Duodenal mucosa (tissue), 2 donors: ENCODE results near the gene DCLK2.

Source experiments
- H3K27ac ChIP-seq: one replicate; pipeline ENCODE4 v1.7.0; 2013; ENCODE audit warnings: low read depth, low read length
- H3K27me3 ChIP-seq, 2 donors: one replicate each; pipeline ENCODE4 v1.7.0; 2013; ENCODE audit warnings: low read length in 2 of 2, control low read depth in 1 of 2; ENCODE audit not compliant: insufficient read depth in 2 of 2, control insufficient read depth in 1 of 2
- H3K36me3 ChIP-seq, 2 donors: one replicate each; pipeline ENCODE4 v1.7.0; 2013; ENCODE audit warnings: low read length in 2 of 2, control low read depth in 1 of 2; ENCODE audit not compliant: insufficient read depth in 2 of 2, control insufficient read depth in 1 of 2
- H3K4me1 ChIP-seq, 2 donors: one replicate each; pipeline ENCODE4 v1.7.0; 2013; ENCODE audit warnings: low read length in 2 of 2, control low read depth in 1 of 2; ENCODE audit not compliant: insufficient read depth in 2 of 2, control insufficient read depth in 1 of 2
- H3K4me3 ChIP-seq, 2 donors: one replicate each; pipeline ENCODE4 v1.7.0; 2013; ENCODE audit warnings: low read length in 2 of 2, low read depth in 1 of 2
- H3K9ac ChIP-seq, 2 donors: one replicate each; pipeline ENCODE4 v1.7.0; 2013; ENCODE audit warnings: low read length in 2 of 2, low read depth in 1 of 2
- H3K9me3 ChIP-seq, 2 donors: one replicate each; pipeline ENCODE4 v1.7.0; 2013; ENCODE audit warnings: low read length in 2 of 2, control low read depth in 1 of 2; ENCODE audit not compliant: control insufficient read depth in 1 of 2

The DCLK2 gene

DNA sequence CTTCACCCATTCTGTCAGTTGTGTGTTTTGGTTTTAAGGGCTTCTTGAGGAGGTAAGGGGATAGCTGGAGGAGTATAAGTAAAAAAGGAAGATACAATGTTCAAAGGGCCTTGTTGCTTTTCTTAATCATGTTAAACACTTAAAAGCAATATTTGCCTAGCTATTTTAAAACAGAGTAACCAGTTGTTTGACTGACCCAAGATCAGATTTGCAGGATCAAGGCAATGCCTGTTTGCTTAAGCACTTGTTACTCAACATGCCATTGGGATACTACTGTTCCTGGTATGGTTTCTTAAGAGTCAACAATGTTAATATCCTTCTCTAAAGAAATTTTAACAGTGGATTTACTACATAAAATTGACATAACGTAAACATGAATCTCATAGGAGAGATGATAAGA, 2.6 kb downstream of the DCLK2 start:
- Histone ChIP-seq H3K9ac (no peak overlapping the region), H3K27ac (no peak overlapping the region), H3K36me3 (no peaks in the 10 kb centered on the region), H3K4me3 (no peak overlapping the region), H3K27me3 (peaks cover 17 to 26% of the 10 kb centered on the region in 2 donors), H3K4me1 (peaks cover 0 to 11% of the 10 kb centered on the region in 2 donors), H3K9me3 (no peaks in the 10 kb centered on the region)

DNA sequence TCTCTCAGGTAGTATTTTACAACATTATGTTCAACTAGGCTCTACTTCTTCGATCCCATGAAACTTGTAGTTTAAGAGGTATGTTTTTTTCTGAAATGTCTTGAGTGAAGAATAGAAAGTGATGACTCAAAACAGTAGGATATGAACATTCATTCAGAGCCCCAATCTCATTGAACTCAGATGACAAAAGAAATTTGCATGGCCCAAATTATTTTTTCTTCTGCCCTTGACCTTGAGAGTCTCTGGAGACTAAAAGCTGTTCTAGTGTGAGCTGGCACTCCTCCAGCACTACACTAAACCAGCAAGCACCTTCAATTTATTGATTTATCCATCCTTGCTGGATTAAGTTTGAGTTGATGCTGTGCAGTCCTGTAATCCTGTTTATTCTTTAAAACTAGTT, 4.0 kb downstream of the DCLK2 start:
- Histone ChIP-seq H3K4me1 (peaks cover 0 to 11% of the 10 kb centered on the region in 2 donors), H3K36me3 (no peaks in the 10 kb centered on the region), H3K27ac (no peak overlapping the region), H3K9ac (no peak overlapping the region), H3K27me3 (peaks cover 13 to 16% of the 10 kb centered on the region in 2 donors), H3K9me3 (no peaks in the 10 kb centered on the region), H3K4me3 (no peak overlapping the region)

DNA sequence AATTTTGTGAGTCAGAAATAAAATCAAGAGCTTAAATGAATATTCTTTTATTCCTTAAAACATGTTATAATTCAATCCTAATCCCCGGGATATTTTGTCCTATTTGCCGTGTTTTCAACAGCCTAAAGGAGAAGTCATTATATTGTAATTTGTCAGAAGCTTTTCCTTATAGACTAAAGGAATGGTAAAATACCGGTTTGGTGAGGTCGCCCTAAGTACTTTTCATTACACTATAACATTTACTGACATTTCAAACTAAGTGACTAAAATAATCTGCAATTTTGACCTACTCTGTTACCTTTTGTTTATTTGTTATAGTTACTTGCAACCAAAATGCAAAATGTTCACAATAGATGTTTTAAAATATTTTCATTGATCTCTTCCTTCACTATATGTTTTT, 8.8 kb downstream of the DCLK2 start:
- Histone ChIP-seq H3K27ac (no peak overlapping the region), H3K9ac (no peak overlapping the region), H3K36me3 (no peaks in the 10 kb centered on the region), H3K4me3 (no peak overlapping the region), H3K9me3 (no peaks in the 10 kb centered on the region), H3K4me1 (no peaks in the 10 kb centered on the region), H3K27me3 (no peaks in the 10 kb centered on the region)

- H3K9me3 ChIP-seq = no peaks in the 10 kb centered on the region
- H3K27me3 ChIP-seq = no peaks in the 10 kb centered on the region
- H3K27ac ChIP-seq = no peak overlapping the region
- H3K9ac ChIP-seq = no peak overlapping the region
- H3K4me3 ChIP-seq = no peak overlapping the region
- H3K4me1 ChIP-seq = no peaks in the 10 kb centered on the region
- no peaks in the 10 kb centered on the region for H3K36me3 ChIP-seq
Measured at GRCh38 chr4:150089732-150090131, 11.5 kb downstream of the DCLK2 start.

DNA sequence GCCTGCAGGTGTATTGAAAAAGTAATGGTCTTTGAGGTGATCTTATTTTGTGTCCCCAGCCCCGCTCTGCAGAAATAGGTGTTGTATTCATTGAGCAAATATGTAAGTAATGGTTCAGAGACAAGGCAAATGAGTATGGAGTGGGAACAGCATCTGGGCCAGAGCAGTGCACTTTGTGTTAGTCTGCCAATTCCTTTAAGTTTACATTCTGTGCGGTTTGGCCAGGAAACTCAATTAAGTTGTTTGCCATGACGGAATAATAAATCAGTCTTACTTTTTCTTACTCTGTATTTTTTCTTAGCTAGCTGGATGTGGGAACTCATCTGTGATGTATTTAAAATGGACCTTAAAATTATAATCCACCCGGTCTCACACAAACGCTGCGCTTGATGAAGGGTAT, 12.6 kb downstream of the DCLK2 start:
- H3K27me3 ChIP-seq = no peaks in the 10 kb centered on the region
- H3K9ac ChIP-seq = no peak overlapping the region
- H3K9me3 ChIP-seq = no peaks in the 10 kb centered on the region
- H3K36me3 ChIP-seq = no peaks in the 10 kb centered on the region
- no peak overlapping the region for H3K4me3 ChIP-seq
- H3K4me1 ChIP-seq = no peaks in the 10 kb centered on the region
- no peak overlapping the region for H3K27ac ChIP-seq

DNA sequence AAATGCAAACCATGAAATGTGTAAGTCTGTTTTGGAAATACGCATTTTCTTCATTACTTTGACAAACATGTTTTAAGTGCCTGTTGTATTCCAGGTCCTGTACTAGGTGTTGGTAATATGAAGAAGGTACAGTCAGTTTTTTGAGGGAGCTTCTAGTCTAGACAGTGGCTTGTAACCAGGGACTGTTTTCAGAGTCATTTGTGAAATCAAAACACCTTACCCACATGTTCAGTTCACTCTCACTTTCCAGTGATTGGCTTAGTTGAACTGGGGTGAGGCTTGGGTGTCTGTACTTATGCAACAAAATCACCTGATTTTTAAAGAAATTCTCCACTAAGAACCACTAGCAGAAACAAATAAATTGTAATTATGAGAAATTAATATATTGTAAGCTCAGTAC, 16.4 kb downstream of the DCLK2 start:
- Histone ChIP-seq H3K27me3 (no peaks in the 10 kb centered on the region), H3K9me3 (no peaks in the 10 kb centered on the region), H3K36me3 (no peaks in the 10 kb centered on the region), H3K4me1 (no peaks in the 10 kb centered on the region), H3K27ac (no peak overlapping the region), H3K9ac (no peak overlapping the region), H3K4me3 (no peak overlapping the region)

DNA sequence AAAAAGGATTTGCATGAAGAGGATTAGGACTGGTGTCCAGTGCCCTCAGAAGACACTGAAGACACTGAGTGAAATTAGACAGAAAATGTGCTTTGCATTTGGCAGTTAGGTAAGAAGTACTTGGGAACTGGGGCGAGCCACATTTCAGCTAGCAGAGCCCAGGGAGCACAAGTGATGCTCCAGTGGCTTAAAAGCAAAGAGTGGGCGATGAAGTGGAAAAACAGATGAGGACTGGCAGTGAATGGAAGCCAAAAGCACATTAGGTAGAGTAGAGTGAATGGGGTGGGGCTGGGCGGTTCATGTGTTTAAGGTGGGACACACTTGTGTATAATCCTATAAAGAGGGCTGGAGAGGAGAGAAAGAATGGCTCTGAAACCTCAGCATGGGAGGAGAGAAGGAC, 18.4 kb downstream of the DCLK2 start:
- Histone ChIP-seq H3K9ac (no peak overlapping the region), H3K36me3 (no peaks in the 10 kb centered on the region), H3K4me1 (no peaks in the 10 kb centered on the region), H3K27me3 (no peaks in the 10 kb centered on the region), H3K4me3 (no peak overlapping the region), H3K9me3 (no peaks in the 10 kb centered on the region), H3K27ac (no peak overlapping the region)

DNA sequence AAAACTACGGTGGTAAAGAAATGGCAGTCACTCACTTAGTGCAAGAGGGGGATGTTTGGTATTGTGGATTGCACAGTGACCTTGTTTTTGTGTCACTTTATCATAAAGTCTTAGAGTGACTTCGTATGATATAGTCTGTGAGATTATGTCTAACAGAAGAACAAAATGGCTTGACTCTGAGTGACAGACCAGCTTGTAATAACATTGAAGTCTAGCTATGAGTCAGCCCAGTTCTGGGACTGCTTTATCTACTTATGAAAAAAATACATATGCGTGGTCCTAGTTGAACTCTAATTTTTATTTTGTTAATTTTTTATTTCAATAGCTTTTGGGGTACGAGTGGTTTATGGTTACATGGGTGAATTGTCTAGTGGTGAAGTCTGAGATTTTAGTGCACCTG, 20.0 kb downstream of the DCLK2 start:
- no peaks in the 10 kb centered on the region for H3K27me3 ChIP-seq
- no peak overlapping the region for H3K4me3 ChIP-seq
- no peaks in the 10 kb centered on the region for H3K9me3 ChIP-seq
- H3K9ac ChIP-seq = no peak overlapping the region
- no peak overlapping the region for H3K27ac ChIP-seq
- no peaks in the 10 kb centered on the region for H3K4me1 ChIP-seq
- H3K36me3 ChIP-seq = no peaks in the 10 kb centered on the region

GRCh38 chr4:150104404-150105027, 26.3 kb downstream of the DCLK2 start:
- H3K4me1 ChIP-seq = no peaks in the 10 kb centered on the region
- no peak overlapping the region for H3K27ac ChIP-seq
- no peaks in the 10 kb centered on the region for H3K36me3 ChIP-seq
- no peaks in the 10 kb centered on the region for H3K27me3 ChIP-seq
- H3K9me3 ChIP-seq = no peaks in the 10 kb centered on the region
- no peak overlapping the region for H3K4me3 ChIP-seq
- no peak overlapping the region for H3K9ac ChIP-seq

DNA sequence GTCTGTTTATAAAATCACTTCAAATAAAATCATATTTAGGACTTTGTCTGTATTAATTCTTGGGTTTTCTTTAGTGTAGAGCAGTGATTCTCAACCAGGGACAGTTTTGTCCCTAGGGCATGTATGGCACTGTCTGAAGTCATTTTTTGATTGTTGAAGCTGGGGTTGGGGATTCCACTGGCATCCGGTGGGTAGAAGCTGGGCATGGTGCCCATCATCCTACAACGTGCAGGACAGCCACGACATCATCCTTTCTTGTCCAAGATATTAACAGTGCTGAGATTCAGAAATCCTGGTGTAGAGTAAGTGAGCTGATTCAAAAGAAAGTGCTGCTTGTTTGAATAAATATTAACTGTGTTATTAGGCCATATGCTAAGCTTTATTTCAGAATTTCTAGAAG, 28.6 kb downstream of the DCLK2 start:
- Histone ChIP-seq H3K27me3 (no peaks in the 10 kb centered on the region), H3K9ac (no peak overlapping the region), H3K27ac (no peak overlapping the region), H3K36me3 (no peaks in the 10 kb centered on the region), H3K4me3 (no peak overlapping the region), H3K9me3 (no peaks in the 10 kb centered on the region), H3K4me1 (no peaks in the 10 kb centered on the region)

- no peak overlapping the region for H3K4me3 ChIP-seq
- no peaks in the 10 kb centered on the region for H3K36me3 ChIP-seq
- no peak overlapping the region for H3K9ac ChIP-seq
- H3K9me3 ChIP-seq = no peaks in the 10 kb centered on the region
- no peaks in the 10 kb centered on the region for H3K4me1 ChIP-seq
- H3K27ac ChIP-seq = no peak overlapping the region
- no peaks in the 10 kb centered on the region for H3K27me3 ChIP-seq
Measured at GRCh38 chr4:150108691-150109090, 30.4 kb downstream of the DCLK2 start.
